ENCODE data around the gene ME2. TPM values are rescaled to one million over a fixed set of nuclear protein-coding genes. Genes with fewer than 3 reads are reported as not detected.

Gene ME2
- total RNA-seq, 1 experiment from 2014 or later, result 45.6 TPM

DNA sequence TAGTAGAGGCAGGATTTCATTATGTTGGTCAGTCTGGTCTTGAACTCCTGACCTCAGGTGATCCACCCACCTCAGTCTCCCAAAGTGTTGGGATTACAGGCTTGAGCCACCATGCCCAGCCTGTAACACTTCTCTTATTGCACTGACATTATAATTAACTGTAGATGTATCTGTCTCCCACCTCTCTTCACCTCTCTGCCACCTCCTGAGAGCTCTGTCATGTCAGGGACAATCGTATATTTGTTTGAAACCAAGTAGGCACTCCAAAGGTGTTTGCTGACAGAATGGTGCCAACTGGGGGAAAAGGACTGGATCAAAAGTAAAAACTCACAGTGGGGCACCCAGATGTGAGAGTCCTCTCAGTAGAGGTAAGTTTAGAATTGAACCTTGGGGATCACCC is 17.3 kb upstream of the ME2 start:
- Mint-ChIP-seq H3K9me3 (ENCODE audit: low read depth, unreplicated experiment) (no peaks in the 10 kb centered on the region), H3K4me3 (ENCODE audit: low read depth, unreplicated experiment) (no peak overlapping the region), H3K36me3 (ENCODE audit: insufficient read depth, unreplicated experiment) (no peaks in the 10 kb centered on the region), H3K27me3 (ENCODE audit: unreplicated experiment) (no peaks in the 10 kb centered on the region), H3K4me1 (ENCODE audit: low read depth, unreplicated experiment) (peaks cover 16% of the 10 kb centered on the region), H3K27ac (ENCODE audit: unreplicated experiment) (no peak overlapping the region)
- CTCF ChIA-PET, result interaction anchor here (0.7 kb wide), 1 partner anchor 14 kb away, joined by 3 read pairs; no protein-coding TSS in a partner anchor
- BruUV-seq (replicated peaks), result no TSS peak
- DNase-seq, result no peak
- TF ChIP-seq, protein P1, sequence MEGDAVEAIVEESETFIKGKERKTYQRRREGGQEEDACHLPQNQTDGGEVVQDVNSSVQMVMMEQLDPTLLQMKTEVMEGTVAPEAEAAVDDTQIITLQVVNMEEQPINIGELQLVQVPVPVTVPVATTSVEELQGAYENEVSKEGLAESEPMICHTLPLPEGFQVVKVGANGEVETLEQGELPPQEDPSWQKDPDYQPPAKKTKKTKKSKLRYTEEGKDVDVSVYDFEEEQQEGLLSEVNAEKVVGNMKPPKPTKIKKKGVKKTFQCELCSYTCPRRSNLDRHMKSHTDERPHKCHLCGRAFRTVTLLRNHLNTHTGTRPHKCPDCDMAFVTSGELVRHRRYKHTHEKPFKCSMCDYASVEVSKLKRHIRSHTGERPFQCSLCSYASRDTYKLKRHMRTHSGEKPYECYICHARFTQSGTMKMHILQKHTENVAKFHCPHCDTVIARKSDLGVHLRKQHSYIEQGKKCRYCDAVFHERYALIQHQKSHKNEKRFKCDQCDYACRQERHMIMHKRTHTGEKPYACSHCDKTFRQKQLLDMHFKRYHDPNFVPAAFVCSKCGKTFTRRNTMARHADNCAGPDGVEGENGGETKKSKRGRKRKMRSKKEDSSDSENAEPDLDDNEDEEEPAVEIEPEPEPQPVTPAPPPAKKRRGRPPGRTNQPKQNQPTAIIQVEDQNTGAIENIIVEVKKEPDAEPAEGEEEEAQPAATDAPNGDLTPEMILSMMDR (IDR thresholded peaks at IDR 0.05; ENCODE audit: unreplicated experiment), result no peak
- intact Hi-C loops (cut with micrococcal nuclease; ENCODE audit: unreplicated experiment), result no loop called here

DNA sequence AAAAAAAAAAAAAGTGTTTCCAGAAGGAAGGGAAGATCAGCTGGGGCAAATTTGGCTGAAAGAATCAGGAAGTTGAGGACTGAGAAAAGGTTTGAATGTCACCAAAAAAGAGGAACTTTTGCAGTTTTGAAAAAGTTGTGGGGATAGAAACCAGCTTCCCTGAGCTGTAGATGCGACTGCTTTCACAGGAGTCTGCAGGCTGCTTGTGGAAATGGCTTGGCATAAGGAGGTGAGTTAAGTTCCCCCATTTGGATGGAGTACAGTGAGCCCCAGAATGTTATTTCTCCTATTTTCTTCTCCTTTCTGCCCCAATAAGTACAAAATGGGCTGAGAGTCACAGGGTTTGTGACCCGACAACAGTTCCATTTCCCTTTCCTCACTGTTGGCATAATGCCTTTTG is 16.5 kb upstream of the ME2 start:
- peaks cover 8% of the 10 kb centered on the region for H3K4me1 Mint-ChIP-seq (ENCODE audit: low read depth, unreplicated experiment)
- no peak overlapping the region for H3K27ac Mint-ChIP-seq (ENCODE audit: unreplicated experiment)
- no peak for DNase-seq
- TF ChIP-seq, protein P1 (IDR thresholded peaks at IDR 0.05; ENCODE audit: unreplicated experiment), result no peak
- CTCF ChIA-PET, result interaction anchor here (0.5 kb wide), 1 partner anchor 41 kb away, joined by 3 read pairs; no protein-coding TSS in a partner anchor
- no peaks in the 10 kb centered on the region for H3K36me3 Mint-ChIP-seq (ENCODE audit: insufficient read depth, unreplicated experiment)
- intact Hi-C loops (cut with micrococcal nuclease; ENCODE audit: unreplicated experiment), result no loop called here
- H3K4me3 Mint-ChIP-seq (ENCODE audit: low read depth, unreplicated experiment), result no peak overlapping the region
- no peaks in the 10 kb centered on the region for H3K27me3 Mint-ChIP-seq (ENCODE audit: unreplicated experiment)
- BruUV-seq (replicated peaks), result no TSS peak
- H3K9me3 Mint-ChIP-seq (ENCODE audit: low read depth, unreplicated experiment), result no peaks in the 10 kb centered on the region

DNA sequence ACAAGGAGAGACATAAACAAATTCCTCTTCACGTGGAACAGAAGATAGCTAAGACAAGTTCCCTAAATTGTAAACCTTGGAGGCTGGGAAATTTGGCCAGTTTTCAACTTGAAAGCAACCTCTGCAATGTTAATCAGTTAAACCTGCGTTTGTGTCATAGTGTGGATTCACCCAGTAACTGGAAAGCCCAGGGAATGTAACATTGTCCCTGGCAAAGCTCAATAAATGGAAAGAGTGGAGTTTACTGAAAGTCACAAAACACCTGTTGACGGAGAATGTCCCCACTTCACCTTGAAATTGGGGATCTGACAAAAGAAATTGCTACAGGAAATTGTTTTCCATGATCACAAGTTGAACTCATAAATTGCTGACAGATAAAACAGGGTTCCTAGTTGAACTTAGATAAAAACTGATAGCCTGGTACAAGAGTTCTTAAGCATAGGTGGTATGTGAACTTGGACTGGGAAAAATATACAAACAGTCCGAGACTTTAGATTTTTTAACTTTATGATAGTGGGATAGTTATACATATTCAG is 15.0 kb upstream of the ME2 start:
- Mint-ChIP-seq H3K36me3 (ENCODE audit: insufficient read depth, unreplicated experiment) (no peaks in the 10 kb centered on the region), H3K9me3 (ENCODE audit: low read depth, unreplicated experiment) (no peaks in the 10 kb centered on the region), H3K27me3 (ENCODE audit: unreplicated experiment) (no peaks in the 10 kb centered on the region), H3K4me1 (ENCODE audit: low read depth, unreplicated experiment) (no peaks in the 10 kb centered on the region), H3K27ac (ENCODE audit: unreplicated experiment) (no peak overlapping the region), H3K4me3 (ENCODE audit: low read depth, unreplicated experiment) (no peak overlapping the region)
- no TSS peak for BruUV-seq (replicated peaks)
- DNase-seq, result no peak
- TF ChIP-seq, protein P1 (IDR thresholded peaks at IDR 0.05; ENCODE audit: unreplicated experiment), result no peak
- CTCF ChIA-PET, result no interaction called here
- intact Hi-C loops (cut with micrococcal nuclease; ENCODE audit: unreplicated experiment), result no loop called here

DNA sequence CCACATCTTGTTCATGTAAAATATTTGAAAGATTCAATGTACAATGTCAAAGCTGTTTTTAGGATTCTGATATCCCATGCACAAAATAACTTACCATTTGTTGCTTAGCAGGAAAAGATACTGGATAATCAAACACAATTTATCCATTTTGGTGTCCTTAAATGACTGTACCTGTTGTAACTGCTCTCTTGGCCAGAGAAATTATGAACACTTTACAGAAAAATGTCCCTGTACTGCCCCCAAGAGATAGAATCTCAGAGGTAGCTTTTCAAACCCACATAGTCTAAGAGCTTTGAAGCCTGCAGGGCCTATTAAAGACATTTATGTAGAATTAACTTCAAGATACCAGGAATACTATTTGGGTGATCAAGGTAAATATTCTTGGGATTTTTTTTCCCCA is 12.2 kb upstream of the ME2 start:
- CTCF ChIA-PET, result interaction anchor here (0.5 to 1.6 kb wide), 6 partner anchors 37 to 790 kb away, joined by 3 to 4 read pairs (median 4); partner anchors contain the start of gene MRO
- TF ChIP-seq, protein P1 (IDR thresholded peaks at IDR 0.05; ENCODE audit: unreplicated experiment), result no peak
- no peaks in the 10 kb centered on the region for H3K27me3 Mint-ChIP-seq (ENCODE audit: unreplicated experiment)
- H3K4me3 Mint-ChIP-seq (ENCODE audit: low read depth, unreplicated experiment), result no peak overlapping the region
- H3K27ac Mint-ChIP-seq (ENCODE audit: unreplicated experiment), result no peak overlapping the region
- peaks cover 16% of the 10 kb centered on the region for H3K4me1 Mint-ChIP-seq (ENCODE audit: low read depth, unreplicated experiment)
- no peaks in the 10 kb centered on the region for H3K36me3 Mint-ChIP-seq (ENCODE audit: insufficient read depth, unreplicated experiment)
- intact Hi-C loops (cut with micrococcal nuclease; ENCODE audit: unreplicated experiment), result loop anchor here (1.0 kb wide), 1 partner anchor 46 kb away; the partner anchor contains the start of gene MRO
- H3K9me3 Mint-ChIP-seq (ENCODE audit: low read depth, unreplicated experiment), result no peaks in the 10 kb centered on the region
- no TSS peak for BruUV-seq (replicated peaks)
- DNase-seq, result no peak
